Activated CD8-positive, alpha-beta memory T cell treated with anti-CD3 and anti-CD28 coated beads, Interleukin-2, amount 50 U/mL, for 24 hours (primary cell): Measurements from ENCODE around the gene USP21.
A peak's percentile ranks its signal among the peaks of the same experiment; 100 is the strongest.

Experiments
- DNase-seq: peaks from one replicate; pipeline ENCODE4 v3.0.0-alpha.2; 2020; ENCODE audit errors: extremely low read depth

USP21 gene

GRCh38 chr1:161192476-161193465 lies 33.5 kb downstream of the USP21 start:
- peak; percentile 44 for DNase-seq

DNA sequence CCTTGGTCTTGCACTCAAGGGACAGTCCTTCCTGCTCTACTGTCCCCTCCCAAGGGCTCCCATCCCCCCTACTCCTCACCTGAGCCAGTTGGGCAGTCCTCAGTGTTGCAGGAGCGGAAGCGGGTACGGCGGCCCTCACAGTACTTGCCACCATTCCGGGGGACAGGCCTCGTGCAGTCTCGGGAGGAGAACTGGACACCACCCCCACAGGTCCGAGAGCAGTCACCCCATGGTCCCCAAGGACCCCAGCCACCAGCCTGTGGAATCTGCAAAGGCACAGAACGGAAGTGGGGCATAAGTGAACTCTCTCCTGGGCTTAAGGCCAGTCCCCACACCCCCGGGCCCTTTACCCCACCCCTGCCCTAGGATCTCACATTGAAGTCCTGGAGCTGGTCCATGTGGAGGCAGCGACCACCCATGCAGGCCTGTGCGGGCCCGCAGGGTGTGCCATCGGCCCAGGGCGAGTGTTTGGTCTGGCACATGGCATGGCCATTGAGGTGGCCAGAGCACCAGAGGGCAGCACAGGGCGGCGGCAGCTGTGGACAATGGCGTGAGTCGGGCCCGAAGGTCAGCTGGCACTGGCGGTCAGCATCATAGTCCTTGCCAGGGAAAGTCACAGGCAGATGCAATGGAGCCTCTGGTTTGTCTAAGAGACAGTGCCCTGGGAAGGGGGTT lies 34.4 kb downstream of the USP21 start:
- DNase-seq: no peak

GRCh38 chr1:161195171-161195570 lies 35.9 kb downstream of the USP21 start:
- no peak for DNase-seq

- DNase-seq: no peak
Measured at GRCh38 chr1:161196111-161196510, 36.8 kb downstream of the USP21 start.

- no peak for DNase-seq
Measured at GRCh38 chr1:161196521-161197451, 37.5 kb downstream of the USP21 start.

DNA sequence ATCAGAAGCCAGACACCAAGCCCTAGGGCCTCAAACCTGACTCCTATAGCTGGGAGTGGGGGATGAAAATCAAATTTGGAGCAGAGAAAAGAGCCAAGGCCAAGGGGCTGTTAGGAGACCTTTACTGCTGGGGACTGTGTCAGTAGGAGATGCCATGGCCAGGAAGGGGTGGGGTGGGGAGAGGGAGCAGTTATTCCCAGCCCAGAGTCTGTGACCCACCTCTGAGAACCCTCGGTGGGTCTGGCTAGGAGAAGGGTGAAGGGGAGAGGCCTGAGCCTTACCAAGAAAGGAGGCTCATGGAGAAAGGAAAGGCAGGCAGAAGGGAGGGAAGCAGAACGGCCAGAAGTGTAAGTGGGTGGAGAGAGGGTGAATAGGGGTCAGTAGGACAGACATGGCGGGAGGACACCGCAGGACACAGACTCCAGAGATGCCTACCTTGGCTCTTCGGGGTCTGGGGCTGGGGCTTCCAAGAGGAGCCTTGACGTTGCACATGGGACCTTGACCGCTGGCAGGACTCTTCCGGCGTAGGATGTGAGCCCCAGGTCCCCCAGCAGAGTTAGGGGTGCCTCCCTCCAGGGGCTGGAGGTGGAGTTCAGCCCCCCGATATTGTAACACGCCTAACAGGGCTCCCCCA lies 38.4 kb downstream of the USP21 start:
- DNase-seq: no peak

DNA sequence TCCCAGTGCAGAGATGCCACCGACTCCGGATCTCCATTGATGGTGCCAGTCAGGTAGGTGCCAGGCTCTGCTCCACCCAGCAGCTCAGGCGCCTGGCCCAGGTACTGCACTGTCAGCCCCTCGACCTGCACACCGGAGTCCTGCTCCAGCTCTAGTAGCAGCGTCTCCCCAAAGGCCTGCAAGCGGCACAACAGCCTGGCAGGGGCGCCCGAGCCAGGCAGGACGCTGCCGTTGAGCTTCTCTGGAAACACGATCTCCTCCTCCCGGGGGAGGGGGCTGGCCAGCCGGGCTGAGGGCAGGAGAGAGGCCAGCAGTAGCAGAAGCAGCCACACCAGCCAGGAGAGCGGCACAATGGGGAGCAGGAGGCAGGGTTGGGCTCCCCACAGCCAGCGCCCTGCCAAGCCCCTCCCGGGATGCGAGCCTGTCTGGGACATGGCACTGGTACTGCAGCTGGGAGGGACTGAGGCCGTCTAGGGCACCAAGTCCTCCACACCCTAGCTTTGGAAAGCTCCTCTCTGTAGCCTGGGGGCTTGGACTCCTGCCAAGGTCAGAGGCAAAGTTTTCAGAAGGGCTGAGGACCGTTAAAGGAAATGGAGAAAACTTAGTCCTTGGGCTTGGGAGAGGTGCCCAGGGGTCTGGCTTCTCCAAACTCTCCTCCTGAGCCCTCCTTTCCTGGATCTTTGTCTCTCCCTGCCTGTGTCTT lies 39.0 kb downstream of the USP21 start:
- DNase-seq: no peak

DNA sequence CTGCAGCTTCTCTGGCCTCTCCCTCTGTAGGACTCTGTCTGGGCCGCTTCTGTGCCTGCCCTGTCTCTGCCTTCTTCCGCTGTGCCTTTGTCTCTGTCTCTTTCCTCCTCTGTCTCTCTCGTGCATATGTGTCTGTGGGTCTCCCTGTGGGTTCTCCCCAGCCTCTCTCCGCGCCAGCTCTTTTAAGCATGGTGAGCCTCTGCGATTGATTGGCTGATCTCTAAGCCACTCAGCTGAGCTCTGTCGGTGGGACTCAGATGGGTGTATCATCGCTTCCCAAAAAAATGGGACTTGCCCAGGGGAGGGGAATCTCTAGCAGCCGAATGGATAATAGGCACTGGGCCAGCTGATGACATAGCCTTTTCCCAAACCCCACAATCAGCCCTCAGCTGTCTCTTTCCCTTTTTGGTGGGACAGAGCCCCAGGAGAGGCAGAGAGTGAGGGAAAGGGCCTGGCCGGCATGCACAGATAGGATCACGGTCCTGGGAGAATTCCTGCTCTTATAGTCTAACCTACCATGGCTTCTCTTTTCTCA lies 39.7 kb downstream of the USP21 start, which contains the start of gene ADAMTS4:
ADAMTS4 (minus strand) TSS at position 158 of the 535 bp plus-strand sequence. CDS start 427 bp downstream, outside the sequence.
- no peak for DNase-seq

DNA sequence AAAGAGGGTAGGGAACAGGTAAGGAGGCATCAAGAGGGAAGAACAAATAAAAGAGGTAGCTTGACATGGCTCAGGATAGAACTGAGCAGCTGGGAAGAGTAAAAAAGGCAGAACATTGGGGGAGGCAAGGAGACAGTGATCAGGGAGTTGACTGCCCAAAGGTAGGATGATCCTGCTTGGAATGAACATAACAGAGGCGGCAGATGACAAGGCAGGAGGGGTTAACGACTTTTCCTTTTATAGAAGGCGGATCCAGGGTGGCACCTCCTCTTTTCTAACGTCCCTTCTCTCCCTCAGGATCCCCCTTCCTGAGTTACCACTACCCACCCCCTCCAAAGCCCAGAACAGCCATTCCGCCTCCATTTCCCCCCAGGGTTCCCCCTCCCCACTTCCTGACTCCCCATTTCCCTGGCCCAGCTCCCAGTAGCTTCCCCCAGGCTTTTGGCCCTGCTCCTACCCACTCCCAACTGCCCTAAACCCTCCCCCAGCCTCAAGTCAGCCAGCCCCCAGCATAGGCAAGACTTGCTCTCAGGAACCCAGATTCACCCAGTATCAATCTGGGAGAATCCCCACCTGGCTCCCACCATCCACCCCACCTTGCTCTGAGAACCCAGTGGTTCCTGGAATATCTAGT lies 40.3 kb downstream of the USP21 start:
- DNase-seq: no peak

GRCh38 chr1:161200421-161200991 lies 41.2 kb downstream of the USP21 start:
- no peak for DNase-seq

DNA sequence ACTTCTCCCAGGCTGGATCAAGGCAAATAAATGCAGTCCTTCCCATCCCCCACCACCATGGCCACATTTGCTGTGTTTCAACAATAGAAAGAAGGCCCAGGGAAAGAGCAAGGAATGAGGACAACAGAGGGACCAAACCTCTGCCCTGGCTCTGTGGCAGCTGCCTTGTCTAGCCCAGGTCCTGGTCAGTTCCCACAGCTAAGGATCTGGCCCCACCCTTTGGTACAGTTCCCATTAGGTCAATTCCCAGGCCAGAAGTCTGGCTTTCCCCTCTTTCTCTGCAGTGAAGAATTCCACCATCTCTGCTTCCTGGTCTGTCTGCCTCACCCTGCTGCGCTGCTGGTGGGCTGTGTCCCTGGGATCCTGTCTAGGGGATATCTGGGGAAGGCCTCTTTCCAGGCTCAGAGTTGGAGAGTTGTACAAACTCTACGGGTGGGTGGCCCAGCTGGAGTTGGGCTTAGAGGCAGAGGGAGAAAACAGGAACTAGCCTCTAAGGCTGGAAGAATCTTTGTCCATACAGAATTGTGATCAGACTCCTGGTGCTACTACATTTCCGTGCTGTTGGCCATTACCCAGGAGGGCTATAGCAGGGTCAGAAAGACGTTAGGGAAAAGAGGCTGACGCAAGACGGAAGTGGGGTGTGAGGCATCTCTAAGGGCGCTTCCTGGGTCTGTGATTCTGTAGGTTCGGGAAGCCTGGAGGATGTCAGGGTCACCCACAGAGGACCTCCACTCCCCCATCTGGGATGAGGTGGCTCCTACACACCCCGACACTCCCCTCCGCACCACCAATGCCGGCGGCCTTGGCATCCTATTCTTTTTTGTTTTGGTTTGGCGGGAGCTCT lies 41.9 kb downstream of the USP21 start:
- DNase-seq: no peak

DNA sequence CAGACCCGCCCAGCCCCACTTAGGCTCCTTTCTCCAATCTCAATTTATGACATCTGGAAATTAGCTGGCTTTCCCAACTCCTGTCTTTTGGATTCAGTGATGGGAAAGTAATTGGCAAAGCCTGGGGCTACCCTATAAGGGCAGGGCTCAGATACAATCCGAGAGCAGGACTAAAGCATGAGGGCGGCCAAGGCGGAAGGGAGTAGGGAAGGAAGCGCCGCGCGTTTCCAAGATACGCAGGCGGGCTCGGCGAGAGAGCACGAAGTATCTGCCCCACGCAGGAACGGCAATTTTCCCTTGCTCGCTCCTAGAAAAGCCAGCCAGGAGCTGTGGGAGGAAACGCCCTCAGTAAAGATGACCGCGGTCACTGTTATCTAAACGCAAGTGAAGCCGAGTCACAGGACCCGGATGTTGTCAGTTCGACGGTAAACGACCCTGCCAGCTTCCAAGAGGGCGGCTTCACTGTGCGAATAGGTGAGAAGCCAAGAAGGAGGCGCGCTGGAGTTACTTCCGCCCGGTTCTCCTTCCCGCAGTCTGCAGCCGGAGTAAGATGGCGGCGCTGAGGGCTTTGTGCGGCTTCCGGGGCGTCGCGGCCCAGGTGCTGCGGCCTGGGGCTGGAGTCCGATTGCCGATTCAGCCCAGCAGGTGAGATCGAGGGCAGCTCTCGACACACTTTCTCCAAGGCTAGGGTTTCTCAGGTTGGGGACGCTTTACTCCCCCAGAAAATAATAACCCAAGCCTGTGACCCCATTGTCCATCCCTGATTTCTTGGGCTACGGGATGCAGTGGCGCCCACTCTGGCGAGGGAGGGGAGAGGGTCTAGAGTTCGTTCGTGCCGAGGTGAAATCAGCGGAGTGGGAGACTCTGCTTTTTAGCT lies 42.8 kb downstream of the USP21 start, which contains the start of gene NDUFS2:
NDUFS2 (plus strand) TSS at position 532 of the 877 bp plus-strand sequence; CDS start at position 551, 19 bp downstream.
- DNase-seq: peak; percentile 94

GRCh38 chr1:161206411-161207140 lies 47.3 kb downstream of the USP21 start:
- no peak for DNase-seq

- DNase-seq: no peak
Measured at GRCh38 chr1:161207173-161207572, 47.9 kb downstream of the USP21 start.

DNA sequence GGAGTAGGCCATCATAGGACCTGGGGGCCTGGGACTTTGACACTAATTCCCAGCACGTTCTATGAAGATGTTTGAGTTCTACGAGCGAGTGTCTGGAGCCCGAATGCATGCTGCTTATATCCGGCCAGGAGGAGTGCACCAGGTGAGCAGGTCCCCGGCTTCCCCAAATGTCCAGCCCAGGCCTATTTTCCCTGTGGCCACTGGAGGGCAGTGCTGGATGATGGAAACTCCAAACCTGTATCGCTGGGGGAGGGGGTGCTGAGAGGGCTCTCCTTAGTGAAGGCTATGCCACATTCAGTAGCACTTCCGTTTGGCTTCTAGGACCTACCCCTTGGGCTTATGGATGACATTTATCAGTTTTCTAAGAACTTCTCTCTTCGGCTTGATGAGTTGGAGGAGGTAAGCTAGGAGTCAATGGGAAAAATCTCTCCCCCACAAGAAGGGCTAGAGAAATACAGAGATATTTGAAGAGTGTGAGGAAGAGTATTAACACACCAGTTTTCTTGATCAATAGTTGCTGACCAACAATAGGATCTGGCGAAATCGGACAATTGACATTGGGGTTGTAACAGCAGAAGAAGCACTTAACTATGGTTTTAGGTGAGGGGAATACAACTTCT lies 50.6 kb downstream of the USP21 start:
- DNase-seq: peak; percentile 42

DNA sequence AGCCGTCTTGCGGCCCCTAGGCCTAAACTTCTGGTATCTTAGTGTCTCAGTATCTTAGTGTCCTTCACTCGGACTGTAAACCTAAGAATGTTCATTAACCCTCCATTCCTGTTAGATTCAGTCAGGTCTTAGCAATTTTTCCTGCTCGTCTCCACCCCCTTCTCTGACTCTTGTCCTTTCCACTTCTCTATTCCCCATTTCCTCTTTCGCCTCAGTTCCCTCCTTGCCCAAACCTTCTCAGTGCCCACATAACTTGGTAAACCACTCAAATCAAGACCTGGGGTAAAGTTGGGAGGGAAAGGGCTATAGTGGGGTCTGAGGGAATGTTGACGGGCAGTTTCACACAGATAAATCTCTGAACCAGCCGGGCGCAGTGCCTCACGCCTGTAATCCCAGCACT lies 55.1 kb downstream of the USP21 start:
- no peak for DNase-seq
